ENCODE data around the gene DAAM1. TPM values are rescaled to one million over a fixed set of nuclear protein-coding genes. Genes with fewer than 3 reads are reported as not detected.

Gene DAAM1
- total RNA-seq, 1 experiment from 2014 or later: 30.4 TPM

DNA sequence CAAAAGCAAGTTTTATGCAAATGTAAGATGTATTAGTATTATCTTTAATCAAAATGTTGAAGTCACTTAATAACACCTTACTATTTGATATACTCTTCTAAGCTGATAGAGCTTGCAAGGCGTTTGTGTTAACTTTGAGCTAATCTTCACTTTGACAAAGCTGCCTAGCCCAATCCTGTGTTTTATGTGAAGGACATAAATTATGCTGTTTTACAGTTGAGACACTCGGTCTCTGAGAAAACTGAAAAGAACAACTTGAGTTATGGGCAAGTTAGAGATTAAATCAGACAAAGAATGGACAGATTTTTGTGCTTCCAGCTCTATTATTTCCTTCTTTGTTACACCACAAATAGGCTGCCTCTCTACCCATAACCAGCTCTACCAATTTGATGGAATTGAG, 42.0 kb upstream of the DAAM1 start:
- ChIA-PET CTCF (no interaction called here), POLR2A (no interaction called here)
- TF ChIP-seq, protein P1, sequence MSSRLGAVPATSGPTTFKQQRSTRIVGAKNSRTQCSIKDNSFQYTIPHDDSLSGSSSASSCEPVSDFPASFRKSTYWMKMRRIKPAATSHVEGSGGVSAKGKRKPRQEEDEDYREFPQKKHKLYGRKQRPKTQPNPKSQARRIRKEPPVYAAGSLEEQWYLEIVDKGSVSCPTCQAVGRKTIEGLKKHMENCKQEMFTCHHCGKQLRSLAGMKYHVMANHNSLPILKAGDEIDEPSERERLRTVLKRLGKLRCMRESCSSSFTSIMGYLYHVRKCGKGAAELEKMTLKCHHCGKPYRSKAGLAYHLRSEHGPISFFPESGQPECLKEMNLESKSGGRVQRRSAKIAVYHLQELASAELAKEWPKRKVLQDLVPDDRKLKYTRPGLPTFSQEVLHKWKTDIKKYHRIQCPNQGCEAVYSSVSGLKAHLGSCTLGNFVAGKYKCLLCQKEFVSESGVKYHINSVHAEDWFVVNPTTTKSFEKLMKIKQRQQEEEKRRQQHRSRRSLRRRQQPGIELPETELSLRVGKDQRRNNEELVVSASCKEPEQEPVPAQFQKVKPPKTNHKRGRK (CRISPR knock-in tag; IDR thresholded peaks at IDR 0.05; ENCODE audit: borderline replicate concordance): no peak
- TF ChIP-seq GTF2I (CRISPR knock-in tag; conservative IDR thresholded peaks at IDR 0.05): no peak
- no peak for TF ChIP-seq ELF4 (CRISPR knock-in tag; IDR thresholded peaks at IDR 0.05; ENCODE audit: low read depth)
- no peak for TF ChIP-seq FOXJ3 (CRISPR knock-in tag; IDR thresholded peaks at IDR 0.05; ENCODE audit: borderline replicate concordance)
- TF ChIP-seq, protein P2, sequence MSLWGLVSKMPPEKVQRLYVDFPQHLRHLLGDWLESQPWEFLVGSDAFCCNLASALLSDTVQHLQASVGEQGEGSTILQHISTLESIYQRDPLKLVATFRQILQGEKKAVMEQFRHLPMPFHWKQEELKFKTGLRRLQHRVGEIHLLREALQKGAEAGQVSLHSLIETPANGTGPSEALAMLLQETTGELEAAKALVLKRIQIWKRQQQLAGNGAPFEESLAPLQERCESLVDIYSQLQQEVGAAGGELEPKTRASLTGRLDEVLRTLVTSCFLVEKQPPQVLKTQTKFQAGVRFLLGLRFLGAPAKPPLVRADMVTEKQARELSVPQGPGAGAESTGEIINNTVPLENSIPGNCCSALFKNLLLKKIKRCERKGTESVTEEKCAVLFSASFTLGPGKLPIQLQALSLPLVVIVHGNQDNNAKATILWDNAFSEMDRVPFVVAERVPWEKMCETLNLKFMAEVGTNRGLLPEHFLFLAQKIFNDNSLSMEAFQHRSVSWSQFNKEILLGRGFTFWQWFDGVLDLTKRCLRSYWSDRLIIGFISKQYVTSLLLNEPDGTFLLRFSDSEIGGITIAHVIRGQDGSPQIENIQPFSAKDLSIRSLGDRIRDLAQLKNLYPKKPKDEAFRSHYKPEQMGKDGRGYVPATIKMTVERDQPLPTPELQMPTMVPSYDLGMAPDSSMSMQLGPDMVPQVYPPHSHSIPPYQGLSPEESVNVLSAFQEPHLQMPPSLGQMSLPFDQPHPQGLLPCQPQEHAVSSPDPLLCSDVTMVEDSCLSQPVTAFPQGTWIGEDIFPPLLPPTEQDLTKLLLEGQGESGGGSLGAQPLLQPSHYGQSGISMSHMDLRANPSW (CRISPR knock-in tag; conservative IDR thresholded peaks at IDR 0.05; ENCODE audit: low read depth): no peak
- no peak for TF ChIP-seq SMAD3 (CRISPR knock-in tag; IDR thresholded peaks at IDR 0.05; ENCODE audit: borderline replicate concordance)
- TF ChIP-seq, protein P3, sequence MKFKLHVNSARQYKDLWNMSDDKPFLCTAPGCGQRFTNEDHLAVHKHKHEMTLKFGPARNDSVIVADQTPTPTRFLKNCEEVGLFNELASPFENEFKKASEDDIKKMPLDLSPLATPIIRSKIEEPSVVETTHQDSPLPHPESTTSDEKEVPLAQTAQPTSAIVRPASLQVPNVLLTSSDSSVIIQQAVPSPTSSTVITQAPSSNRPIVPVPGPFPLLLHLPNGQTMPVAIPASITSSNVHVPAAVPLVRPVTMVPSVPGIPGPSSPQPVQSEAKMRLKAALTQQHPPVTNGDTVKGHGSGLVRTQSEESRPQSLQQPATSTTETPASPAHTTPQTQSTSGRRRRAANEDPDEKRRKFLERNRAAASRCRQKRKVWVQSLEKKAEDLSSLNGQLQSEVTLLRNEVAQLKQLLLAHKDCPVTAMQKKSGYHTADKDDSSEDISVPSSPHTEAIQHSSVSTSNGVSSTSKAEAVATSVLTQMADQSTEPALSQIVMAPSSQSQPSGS (CRISPR knock-in tag; IDR thresholded peaks at IDR 0.05; ENCODE audit: borderline replicate concordance, low read depth): no peak
- TF ChIP-seq NR1H2 (CRISPR knock-in tag; IDR thresholded peaks at IDR 0.05): no peak
- TF ChIP-seq ZNF396 (CRISPR knock-in tag; IDR thresholded peaks at IDR 0.05; ENCODE audit: borderline replicate concordance): no peak
- TF ChIP-seq GABPB1 (CRISPR knock-in tag; IDR thresholded peaks at IDR 0.05): no peak
- TF ChIP-seq SP1 (CRISPR knock-in tag; conservative IDR thresholded peaks at IDR 0.05): no peak
- no peak for TF ChIP-seq FOXK1 (CRISPR knock-in tag; IDR thresholded peaks at IDR 0.05)
- TF ChIP-seq JUN (CRISPR knock-in tag; IDR thresholded peaks at IDR 0.05): no peak
- TF ChIP-seq, protein P4, sequence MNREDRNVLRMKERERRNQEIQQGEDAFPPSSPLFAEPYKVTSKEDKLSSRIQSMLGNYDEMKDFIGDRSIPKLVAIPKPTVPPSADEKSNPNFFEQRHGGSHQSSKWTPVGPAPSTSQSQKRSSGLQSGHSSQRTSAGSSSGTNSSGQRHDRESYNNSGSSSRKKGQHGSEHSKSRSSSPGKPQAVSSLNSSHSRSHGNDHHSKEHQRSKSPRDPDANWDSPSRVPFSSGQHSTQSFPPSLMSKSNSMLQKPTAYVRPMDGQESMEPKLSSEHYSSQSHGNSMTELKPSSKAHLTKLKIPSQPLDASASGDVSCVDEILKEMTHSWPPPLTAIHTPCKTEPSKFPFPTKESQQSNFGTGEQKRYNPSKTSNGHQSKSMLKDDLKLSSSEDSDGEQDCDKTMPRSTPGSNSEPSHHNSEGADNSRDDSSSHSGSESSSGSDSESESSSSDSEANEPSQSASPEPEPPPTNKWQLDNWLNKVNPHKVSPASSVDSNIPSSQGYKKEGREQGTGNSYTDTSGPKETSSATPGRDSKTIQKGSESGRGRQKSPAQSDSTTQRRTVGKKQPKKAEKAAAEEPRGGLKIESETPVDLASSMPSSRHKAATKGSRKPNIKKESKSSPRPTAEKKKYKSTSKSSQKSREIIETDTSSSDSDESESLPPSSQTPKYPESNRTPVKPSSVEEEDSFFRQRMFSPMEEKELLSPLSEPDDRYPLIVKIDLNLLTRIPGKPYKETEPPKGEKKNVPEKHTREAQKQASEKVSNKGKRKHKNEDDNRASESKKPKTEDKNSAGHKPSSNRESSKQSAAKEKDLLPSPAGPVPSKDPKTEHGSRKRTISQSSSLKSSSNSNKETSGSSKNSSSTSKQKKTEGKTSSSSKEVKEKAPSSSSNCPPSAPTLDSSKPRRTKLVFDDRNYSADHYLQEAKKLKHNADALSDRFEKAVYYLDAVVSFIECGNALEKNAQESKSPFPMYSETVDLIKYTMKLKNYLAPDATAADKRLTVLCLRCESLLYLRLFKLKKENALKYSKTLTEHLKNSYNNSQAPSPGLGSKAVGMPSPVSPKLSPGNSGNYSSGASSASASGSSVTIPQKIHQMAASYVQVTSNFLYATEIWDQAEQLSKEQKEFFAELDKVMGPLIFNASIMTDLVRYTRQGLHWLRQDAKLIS (CRISPR knock-in tag; IDR thresholded peaks at IDR 0.05; ENCODE audit: borderline replicate concordance): no peak
- TF ChIP-seq, protein P5, sequence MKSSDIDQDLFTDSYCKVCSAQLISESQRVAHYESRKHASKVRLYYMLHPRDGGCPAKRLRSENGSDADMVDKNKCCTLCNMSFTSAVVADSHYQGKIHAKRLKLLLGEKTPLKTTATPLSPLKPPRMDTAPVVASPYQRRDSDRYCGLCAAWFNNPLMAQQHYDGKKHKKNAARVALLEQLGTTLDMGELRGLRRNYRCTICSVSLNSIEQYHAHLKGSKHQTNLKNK (CRISPR knock-in tag; IDR thresholded peaks at IDR 0.05): no peak
- TF ChIP-seq, protein P6, sequence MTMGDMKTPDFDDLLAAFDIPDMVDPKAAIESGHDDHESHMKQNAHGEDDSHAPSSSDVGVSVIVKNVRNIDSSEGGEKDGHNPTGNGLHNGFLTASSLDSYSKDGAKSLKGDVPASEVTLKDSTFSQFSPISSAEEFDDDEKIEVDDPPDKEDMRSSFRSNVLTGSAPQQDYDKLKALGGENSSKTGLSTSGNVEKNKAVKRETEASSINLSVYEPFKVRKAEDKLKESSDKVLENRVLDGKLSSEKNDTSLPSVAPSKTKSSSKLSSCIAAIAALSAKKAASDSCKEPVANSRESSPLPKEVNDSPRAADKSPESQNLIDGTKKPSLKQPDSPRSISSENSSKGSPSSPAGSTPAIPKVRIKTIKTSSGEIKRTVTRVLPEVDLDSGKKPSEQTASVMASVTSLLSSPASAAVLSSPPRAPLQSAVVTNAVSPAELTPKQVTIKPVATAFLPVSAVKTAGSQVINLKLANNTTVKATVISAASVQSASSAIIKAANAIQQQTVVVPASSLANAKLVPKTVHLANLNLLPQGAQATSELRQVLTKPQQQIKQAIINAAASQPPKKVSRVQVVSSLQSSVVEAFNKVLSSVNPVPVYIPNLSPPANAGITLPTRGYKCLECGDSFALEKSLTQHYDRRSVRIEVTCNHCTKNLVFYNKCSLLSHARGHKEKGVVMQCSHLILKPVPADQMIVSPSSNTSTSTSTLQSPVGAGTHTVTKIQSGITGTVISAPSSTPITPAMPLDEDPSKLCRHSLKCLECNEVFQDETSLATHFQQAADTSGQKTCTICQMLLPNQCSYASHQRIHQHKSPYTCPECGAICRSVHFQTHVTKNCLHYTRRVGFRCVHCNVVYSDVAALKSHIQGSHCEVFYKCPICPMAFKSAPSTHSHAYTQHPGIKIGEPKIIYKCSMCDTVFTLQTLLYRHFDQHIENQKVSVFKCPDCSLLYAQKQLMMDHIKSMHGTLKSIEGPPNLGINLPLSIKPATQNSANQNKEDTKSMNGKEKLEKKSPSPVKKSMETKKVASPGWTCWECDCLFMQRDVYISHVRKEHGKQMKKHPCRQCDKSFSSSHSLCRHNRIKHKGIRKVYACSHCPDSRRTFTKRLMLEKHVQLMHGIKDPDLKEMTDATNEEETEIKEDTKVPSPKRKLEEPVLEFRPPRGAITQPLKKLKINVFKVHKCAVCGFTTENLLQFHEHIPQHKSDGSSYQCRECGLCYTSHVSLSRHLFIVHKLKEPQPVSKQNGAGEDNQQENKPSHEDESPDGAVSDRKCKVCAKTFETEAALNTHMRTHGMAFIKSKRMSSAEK (CRISPR knock-in tag; IDR thresholded peaks at IDR 0.05; ENCODE audit: borderline replicate concordance): no peak
- TF ChIP-seq, protein P7, sequence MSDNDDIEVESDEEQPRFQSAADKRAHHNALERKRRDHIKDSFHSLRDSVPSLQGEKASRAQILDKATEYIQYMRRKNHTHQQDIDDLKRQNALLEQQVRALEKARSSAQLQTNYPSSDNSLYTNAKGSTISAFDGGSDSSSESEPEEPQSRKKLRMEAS (CRISPR knock-in tag; IDR thresholded peaks at IDR 0.05): no peak
- no peak for TF ChIP-seq OVOL2 (CRISPR knock-in tag; IDR thresholded peaks at IDR 0.05; ENCODE audit: borderline replicate concordance)
- no peak for TF ChIP-seq CBFB (CRISPR knock-in tag; IDR thresholded peaks at IDR 0.05; ENCODE audit: low read depth)
- no peak for DNase-seq (ENCODE audit: low spot score)
- H3K9me3 Mint-ChIP-seq: no peaks in the 10 kb centered on the region
- ATAC-seq: no peak
- H3K27me3 Mint-ChIP-seq (ENCODE audit: low read depth): no peaks in the 10 kb centered on the region
- H3K4me1 Mint-ChIP-seq: no peaks in the 10 kb centered on the region
- H3K4me3 Mint-ChIP-seq: no peak overlapping the region
- no peak overlapping the region for H3K27ac Mint-ChIP-seq
- H3K36me3 Mint-ChIP-seq: no peaks in the 10 kb centered on the region
